Measurements from ENCODE around the gene RNH1.
"Not testable (repeated sequence)": the region's sequence is repeated elsewhere in the genome, so short reads cannot be mapped to it uniquely, and the experiment has no call there.

RNH1 gene

DNA sequence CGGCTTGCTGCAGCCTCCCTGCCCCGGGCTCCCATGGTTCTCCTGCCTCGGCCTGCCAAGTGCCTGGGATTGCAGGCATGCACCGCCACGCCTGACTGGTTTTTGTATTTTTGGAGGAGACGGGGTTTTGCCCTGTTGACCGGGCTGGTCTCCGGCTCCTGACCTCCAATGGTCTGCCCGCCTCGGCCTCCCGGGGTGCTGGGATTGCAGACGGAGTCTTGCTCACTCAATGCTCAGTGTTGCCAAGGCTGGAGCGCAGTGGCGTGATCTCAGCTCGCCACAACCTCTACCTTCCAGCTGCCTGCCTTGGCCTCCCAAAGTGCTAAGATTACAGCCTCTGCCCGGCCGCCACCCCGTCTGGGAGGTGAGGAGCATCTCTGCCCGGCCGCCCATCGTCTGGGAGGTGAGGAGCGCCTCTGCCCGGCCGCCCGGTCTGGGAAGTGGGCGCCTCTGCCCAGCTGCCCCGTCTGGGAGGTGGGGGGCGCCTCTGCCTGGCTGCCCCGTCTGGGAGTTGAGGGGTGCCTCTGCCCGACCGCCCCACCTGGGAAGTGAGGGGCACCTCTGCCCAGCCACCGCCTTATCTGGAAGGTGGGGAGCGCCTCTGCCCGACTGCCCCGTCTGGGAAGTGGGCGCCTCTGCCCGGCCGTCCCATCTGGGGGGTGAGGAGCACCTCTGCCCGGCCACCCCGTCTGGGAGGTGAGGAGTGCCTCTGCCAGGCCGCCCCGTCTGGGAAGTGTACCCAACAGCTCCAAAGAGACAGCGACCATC lies 10.1 kb upstream of the RNH1 start:
- not testable (repeated sequence) for DNase-seq

DNA sequence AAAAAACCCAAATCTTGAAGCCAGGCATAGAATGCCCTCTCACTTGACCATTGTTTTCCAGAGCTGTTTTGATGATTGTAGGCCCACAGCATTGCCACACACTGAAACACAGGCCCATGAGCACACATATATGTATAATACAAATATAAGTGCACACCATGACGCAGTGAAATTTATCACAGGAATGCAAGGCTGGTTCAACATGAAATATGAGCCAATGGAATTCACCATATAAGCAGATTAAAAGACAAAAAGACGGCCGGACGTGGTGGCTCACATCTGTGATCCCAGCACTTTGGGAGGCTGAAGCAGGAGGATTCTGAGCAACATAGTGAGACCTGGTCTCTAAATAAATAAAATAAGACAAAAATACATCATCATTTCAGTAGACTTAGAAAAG lies 9.4 kb upstream of the RNH1 start:
- DNase-seq: no peak

DNA sequence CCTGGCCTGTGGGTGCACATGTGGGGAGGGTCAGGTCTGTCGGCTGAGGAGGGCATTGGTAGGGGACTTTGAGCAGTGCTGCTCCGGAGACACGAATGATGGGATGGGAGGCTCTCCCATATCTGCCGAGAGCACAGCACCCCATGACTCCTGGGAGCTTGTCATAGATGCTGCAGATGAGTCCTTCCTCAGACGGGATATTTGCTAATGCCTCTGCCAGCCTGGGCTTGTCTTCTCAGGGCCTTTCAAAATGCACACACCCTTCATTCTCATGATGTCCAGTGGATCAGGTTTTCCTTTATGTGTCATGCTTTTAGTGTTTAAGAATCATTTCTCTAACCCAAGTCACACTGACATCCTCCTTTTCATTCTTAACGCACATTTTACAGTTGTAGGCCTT lies 8.1 kb upstream of the RNH1 start:
- no peak for DNase-seq

DNA sequence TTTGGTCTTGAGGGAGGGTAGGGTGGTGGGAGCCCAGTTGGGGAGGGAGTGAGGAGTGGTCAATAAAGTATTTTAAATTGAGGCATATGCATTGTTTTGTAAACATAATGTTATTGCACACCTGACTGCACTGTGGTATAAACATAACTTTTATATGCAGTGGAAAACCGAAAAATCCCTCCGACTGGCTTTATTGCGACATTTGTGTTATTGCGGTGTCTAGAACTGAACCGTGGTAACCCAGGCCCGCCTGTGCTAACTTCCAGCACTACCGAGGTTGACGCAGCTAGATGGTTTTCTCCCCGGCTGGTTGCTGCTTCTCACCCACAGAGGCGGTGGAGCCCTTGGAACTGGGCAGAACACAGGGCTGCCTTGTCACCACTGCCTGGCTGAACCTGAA lies 7.6 kb upstream of the RNH1 start:
- DNase-seq: no peak

DNA sequence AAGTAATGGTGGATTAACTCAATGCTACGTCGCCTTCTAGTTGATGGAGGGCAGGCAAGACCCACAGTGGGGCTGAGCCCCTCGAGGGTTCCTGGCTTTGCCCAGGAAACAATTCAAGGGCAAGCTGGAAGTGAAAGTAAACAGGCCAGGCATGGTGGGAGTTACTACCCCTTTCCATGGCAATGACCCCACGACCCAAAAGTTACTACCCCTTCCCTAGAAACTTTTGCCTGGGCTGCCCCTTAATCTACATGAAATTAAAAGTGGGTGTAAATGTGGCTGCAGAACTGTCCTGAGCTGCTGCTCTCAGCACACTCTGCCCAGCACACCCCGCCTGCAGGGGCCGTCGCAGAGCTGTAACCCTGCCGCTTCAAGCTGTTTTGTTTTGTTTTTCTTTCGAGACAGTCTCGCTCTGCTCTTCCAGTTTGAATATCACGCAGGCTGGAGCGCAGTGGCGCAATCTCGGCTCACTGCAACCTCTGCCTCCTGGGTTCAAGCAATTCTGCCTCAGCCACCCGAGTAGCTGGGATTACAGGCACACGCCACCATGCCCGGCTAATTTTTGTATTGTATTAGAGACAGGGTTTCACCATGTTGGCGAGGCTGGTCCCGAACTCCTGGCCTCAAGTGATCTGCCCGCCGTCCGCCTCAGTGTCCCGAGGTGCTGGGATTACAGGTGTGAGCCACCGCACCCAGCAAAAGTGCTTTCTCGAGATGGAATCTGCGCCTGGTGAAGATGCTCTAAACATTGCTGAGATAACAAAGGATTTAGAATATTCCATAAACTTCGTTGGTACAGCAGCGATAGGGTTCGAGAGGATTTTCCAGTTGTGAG lies 5.9 kb upstream of the RNH1 start:
- no peak for DNase-seq

DNA sequence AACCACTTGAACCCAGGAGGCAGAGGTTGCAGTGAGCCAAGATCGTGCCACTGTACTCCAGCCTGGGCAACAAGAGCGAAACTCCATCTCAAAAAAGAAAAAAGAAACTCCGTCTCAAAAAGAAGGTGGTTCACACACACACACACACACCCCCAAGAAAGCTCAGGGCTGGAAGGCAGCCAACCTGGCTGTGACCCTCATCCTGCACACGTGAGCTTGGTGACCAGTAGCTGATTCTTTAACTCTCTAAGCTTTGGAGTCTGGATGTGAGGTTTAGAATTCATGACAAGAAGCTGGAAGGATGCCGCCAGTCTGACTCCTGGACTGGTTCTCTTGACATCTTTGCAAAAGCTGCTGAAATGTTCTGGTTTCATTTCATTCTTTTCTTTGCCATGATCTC lies 1.9 kb upstream of the RNH1 start:
- DNase-seq: no peak

DNA sequence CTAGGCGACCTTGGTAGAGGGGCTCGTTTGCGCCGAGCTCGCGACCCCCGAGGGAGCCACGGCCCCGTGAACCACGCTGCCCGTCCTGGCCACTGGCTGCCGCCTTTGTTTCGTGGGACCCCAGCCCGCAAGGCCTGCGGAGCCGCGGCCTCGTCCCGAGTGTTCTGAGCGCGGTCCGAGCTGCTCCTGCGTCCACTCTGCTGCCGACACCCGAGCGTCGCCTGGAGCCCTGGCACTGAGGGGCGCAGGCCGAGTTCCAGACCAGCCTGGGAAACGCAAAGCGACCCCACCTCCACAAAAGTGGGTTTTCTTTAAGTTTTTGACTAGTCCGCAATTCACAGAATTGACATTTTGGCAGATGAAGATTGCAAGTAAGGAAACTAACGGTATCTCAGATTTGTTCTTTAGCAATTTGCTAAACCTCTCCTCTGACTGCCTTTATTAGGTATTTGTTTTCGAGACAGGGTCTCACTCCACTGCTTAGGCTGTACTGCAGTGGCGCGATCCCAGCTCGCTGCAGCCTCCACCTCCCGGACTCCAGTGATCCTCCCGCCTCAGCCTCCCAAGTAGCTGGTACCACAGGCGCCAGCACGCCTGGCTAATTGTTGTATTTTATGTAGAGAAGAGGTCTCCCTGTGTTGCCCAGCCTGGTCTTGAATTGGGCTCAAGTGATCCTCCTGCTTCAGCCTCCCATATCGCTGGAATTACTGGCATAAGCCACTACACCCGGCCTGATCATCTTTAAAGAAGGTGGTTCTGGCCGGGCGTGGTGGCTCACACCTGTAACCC lies 879 bp upstream of the RNH1 start:
- no peak for DNase-seq

DNA sequence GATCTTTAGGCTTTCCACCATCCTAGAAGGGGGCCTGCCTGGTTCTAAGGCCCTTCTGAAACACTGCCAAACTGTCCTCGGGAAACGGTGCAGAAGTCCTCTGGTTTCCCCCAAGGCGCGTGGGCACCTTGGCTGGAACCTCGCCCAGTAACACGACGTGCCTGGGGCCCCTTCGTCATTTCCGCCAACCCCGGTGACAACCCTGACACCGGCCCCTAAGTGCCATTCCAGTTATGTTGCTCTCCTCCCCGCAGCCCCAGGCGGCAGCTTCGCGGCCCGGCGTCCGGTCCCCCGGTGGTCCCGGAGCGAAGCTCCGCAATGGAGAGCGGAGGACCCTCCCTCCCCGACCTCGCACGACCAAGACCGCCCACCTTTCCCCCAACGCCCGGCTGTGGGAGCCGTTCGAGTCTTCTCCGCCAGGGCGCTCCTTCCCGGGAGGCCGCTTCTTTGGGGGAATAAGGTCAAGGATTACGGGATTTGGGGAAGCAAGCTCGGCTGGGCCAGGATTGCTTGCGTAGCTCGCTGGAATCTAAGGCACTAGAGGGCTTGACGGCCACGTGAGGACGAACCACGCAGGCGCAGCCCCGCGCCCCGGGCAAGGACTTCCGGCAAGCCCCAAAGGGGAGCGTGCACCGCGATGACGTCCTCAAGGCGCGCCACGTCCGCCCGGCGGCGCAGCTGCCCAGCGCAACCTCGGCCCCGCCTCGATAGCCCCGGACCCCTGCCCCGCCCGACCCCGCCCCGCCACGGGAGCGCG lies 626 bp downstream of the RNH1 start:
- peak; percentile 94 for DNase-seq

DNA sequence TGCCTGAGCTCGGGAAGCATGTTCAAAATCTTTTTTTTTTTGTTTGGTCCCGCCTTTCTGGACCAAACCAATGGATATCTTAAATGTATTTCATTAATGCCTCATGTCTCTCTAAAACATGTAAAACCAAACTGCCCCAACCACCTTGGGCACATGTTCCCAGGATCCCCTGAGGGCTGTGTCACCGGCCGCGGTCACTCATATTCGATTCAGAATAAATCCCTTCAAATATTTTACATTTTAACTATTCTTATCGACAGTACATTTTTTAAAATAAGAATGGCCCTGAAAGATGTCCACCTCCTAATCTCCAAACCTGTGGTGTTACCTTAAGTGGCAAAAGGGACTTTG lies 2.1 kb downstream of the RNH1 start:
- no peak for DNase-seq

DNA sequence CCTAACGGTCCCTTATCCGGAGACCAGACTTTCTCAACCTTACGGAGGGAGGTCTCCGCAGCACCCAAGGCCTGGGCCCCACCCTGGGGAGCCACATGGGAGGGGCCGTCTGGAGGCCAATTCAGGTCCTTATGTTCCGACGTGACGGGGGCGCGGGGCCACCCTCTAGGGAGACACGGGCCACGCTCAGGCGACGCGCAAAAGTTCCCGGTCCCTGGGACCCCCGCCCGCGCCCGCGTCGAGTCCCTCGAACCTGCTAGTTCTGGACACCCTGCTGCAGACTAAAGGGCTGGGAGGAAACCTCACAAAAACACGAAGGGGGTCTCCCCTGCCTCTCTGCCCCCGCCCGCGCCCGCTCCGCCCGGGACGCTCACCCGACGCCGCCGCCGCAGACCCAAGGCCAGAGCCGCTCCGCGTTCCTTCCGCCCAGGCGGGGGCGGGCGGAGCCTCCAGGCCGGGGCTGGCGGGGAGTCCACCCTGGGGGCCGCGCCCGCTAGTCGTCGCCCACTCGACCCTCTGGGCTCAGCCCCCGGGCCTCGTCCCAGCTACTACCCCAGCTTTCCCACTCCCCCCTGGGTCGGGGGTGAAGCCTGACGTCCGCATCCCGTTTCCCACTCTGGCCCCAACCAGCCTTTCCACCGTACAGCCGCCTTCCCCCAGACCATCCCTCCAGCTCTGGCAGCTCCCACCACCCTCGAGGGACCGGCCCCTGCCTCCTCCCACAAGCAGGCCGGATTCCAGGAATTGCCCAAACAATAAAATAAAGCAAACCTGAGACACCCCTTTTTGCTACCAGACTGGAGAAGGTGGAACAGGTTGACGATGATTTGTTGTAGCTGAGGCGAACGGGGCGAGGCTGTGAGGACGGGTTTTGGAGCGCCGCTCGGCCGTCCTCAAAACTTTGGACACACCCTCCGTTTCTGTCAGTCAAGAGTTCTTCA lies 2.7 kb downstream of the RNH1 start:
- no peak for DNase-seq

DNA sequence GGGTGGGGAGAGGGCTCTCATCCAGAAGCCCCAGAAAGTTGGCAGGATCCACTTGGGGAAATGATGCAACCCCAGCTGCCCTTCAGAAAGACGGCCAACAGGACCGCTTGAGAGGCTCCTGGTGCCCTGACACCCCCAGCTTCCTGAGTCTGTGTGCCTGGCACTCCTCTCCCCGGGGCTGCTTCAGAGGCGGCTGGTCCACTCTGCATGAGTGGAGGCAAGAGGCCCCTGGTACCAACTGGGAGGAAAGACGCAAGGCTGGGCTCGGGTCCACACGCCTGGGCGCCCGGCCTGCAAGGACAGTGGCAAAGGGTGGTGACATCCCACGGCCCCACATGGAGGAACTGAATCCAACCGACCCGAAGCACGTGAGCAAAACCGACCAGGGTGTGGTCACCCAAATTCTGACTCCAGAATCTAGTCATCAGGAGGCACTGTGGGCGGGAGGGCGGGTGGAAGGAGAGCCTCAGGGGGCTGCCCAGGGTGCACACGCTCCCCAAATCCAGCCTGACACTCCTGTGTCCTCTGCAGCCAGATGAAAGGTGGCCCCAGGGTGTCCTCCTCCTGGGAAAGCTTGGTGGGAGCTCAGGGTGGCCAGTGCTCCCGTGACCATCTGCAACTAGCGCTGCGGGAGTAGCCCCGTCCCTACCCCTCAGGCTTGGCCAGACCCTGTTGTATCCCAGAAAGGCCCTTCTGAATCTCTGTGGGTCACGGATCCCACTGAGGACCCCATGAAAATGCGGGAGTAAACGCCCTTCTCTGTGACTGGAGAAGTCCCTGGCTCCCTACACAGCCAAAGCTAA lies 3.7 kb downstream of the RNH1 start:
- no peak for DNase-seq

DNA sequence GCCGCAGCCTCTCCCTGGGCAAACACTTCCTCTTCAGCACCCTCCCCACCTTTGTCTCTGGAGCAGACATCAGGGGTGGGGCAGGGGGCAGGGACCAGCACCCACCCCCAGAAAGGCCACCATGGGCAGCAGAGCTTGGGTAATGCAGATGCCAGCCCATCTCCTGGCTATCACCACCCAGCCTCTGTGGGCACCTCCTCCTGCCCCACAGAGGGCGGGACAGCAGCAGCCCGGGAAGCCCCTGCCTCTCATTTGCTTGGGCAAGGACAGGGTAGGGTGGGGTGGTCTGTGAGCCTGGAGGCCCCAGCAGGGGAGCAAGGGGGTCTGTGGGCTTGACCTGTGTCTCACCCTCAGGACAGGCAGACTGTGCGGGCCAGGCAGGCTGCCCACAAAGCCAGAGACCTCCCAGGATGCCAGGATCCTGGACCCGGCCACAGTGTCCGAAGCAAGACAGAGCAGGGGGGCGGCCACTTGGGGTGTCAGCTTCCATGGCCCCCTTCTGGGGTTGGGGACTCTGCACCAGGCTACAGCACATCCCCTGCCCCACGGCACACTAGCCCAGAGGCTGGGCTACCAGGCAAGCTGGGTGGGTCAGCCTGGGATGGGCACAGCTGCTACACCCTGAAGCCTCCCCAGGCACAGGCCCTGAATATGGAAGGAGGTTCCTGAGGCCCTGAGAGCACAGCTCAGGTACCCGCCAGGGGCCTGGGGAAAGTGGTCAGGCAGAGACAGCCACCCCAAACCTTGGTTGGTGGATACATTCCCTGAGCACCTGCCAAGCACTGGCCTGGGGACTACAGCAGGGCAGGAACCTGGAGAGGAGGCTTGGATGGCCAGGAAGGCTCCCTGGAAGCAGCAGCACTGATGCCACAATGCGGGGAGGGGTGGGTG lies 4.5 kb downstream of the RNH1 start:
- no peak for DNase-seq

DNA sequence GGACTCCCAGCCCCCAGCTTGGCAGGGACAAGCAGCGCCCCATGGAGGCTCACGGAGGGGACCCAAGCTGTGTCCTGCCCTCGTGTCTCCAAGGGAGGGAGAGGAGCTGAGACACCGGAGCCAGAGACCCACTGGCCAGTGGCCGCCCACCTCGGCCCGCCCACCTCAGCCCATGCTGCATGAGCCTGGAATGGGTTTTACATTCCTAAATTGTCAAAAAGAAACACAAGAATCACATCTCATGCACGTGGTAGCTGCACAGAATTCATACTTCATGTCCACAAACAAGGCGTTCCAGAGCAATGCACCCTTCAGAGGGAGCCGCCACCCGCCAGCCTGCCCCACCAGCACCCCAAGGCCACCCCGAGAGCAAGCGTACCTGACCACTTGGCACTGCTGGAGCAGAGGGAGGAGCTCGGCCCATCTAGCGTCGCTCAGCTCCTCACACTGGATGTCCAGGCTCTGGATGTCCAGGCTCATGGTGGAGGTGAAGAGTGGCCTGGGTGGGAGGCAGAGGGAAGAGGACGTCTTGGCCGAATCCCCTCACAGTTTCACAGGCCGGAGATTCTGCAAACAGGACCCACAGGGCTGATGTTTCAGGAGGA lies 5.3 kb downstream of the RNH1 start:
- no peak for DNase-seq

DNA sequence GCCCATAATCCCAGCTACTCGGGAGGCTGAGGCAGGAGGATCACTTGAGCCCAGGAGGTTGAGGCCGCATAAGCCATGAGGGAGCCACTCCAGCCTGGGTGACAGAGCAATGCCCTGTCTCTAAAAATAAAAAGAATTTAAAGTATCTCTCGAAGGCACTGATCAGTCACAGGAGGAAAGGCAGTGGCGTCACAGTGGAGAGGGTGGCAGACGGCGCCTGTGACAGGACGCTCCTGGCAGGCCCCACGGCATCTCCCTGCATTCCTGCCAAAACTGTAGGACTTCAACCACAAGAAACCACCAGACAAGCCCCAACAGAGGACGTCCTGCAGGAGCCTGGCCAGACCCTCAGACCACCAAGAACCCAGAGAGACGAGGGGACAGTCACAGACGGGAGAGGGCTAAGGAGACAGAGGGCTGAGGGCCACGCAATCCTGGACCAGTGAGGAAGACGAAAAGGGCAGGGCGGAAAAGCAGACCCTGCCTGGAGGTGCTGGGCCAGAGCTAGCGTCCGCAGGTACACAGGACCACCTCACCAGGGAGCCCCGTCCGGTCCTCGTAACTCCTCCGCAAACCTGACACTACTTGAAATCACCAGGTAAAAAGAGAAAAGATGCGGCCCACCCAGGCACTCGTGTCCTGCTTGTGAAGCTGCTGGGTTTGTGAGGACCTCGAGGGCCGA lies 5.9 kb downstream of the RNH1 start:
- no peak for DNase-seq

DNA sequence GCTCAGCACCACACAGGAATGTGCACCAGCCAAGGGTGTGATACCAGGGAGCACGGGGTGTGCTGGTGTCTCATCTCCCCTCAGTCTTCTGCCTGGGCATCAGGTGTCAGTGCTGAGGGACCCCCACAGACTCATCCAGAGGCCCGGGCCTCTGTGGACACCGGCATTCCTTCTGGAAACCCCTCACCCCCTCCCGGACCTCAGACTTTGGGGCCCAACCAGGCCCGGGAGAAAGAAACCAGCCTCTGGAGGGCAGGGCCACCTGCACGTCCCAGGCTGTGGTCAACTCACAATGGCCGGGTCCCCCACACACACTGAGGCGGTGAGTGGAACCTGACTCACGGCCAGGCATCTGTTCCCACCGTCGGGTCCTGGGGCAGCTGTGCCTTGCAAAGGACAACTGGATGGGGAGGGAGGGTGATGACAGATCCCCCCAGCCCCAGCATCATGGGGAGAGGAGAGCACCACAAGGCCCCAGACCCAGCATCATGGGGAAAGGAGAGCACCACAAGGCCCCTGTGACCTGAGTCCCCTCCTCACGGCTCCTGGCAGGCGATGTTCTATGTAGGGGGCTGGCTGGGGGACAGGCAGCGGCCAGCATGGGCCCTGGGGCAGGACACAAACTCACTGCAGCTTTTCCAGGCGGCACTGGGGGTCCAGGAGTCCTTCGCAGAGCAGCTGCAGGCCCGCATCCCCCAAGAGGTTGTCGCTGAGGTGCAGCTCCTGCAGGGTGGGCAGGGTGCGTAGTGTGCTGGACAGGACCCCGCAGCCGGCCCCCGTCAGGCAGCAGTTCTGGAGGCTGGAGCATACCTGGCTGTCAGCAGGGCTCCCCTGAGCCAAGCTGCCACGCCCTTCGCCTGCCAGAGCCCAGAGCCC lies 7.6 kb downstream of the RNH1 start:
- DNase-seq: no peak

DNA sequence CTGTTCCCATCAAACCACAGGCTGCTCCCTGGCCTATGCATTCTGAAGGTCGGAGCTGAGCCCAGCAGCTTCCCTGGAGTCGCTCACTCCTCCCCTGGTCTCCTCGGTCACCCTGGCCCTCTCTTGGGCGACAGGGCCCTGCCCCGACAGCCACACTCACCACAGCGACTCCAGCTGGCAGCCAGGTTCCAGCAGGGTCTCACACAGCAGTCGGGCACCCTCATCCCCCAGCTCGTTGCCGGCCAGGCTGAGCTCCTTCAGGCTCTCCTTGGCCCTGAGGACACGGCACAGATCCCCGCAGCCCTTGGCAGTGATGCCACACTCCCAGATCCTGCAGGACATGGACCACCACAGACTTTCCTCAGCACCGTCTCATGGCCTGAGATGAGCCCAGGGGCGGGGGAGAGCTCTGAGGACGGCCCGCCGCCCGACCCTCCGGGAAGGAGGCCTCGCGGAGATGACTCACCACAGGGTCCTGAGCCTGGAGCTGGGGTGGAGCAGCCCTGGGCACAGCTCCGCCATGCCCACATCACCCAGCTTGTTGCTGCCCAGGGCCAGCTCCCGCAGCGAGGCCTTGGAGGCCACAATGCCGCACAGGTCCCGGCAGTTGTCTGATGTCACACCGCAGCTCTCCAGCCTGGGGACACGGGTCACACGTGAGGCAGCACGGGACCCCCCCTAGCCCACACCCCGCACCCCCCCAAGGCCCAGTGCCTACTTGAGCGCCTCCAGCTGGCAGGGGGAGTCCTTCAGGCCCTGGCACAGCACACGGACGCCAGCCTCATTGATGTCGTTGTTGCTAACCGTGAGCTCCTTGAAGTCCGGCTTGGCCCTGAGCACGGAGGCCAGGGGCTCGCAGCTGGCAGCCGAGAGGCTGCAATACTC lies 8.5 kb downstream of the RNH1 start:
- no peak for DNase-seq
